Esophagus squamous epithelium (tissue), 4 donors: ENCODE data around the gene EEPD1.

Source experiments
- POLR2A ChIP-seq, 4 donors: fragments of 450-650 bp; IDR thresholded peaks; one replicate each; pipeline ENCODE4 v1.6.1; 2017; ENCODE audit warnings: antibody characterized with exemption in 4 of 4, mild to moderate bottlenecking in 4 of 4, moderate library complexity in 3 of 4
- TF ChIP-seq, protein P1 (sequence below), 6 experiments: fragments of 450-650 bp in 4 of 6; fragments of 200-600 bp in 2 of 6; sonication (generic) in 2 of 6; IDR thresholded peaks; one replicate each; pipeline ENCODE4 v1.5.1; 2016 to 2019; ENCODE audit warnings: antibody characterized with exemption in 6 of 6, mild to moderate bottlenecking in 4 of 6, moderate library complexity in 4 of 6

DNA sequence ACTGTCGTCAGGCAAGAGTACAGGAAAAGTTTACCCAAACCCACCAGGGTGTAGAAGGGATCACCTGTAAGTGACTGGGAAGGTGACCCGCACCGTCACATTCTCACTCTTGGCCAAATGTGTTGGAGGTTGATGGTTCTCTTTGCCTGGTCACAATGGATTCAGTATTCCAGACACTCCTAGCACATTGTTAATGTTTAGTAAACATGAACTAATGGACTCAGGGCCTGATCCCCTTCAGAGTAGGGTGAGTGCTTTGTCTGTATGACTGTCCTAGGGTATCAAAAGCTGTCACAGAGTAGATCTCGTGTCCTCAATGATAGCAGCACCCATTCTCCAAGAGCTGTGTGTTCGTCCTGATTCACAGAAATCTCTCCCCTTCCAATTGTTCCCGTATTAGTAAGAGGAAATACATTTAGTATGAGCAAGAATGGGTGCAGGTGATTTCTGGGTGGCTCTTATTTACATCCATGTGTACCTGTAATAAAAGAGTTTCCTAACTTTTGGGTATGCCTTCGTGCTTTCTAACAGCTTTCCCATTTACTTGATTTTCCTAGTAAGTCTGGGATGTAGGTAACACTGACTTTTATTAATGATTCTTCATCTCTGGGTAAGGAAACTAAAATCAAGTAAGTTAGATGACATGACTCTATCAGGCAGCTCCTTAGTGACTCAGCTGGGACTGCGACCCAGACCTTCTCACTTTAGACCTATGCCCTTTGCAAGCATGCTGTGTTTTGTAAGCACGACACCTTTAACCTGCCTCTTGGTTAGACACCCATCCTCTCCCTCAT lies 4.7 kb downstream of the EEPD1 start:
- TF ChIP-seq, protein P1, sequence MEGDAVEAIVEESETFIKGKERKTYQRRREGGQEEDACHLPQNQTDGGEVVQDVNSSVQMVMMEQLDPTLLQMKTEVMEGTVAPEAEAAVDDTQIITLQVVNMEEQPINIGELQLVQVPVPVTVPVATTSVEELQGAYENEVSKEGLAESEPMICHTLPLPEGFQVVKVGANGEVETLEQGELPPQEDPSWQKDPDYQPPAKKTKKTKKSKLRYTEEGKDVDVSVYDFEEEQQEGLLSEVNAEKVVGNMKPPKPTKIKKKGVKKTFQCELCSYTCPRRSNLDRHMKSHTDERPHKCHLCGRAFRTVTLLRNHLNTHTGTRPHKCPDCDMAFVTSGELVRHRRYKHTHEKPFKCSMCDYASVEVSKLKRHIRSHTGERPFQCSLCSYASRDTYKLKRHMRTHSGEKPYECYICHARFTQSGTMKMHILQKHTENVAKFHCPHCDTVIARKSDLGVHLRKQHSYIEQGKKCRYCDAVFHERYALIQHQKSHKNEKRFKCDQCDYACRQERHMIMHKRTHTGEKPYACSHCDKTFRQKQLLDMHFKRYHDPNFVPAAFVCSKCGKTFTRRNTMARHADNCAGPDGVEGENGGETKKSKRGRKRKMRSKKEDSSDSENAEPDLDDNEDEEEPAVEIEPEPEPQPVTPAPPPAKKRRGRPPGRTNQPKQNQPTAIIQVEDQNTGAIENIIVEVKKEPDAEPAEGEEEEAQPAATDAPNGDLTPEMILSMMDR (IDR thresholded peaks at IDR 0.05) = no peak
- no peak for TF ChIP-seq POLR2A (IDR thresholded peaks at IDR 0.05)
